ENCODE results near the gene GTF2B. TPM values are rescaled to one million over a fixed set of nuclear protein-coding genes. Genes with fewer than 3 reads are reported as not detected.

The GTF2B gene
- total and polyA plus RNA-seq, 9 of the 15 experiments (the other 6 are each of a cell fraction or from before 2014, with no cell fraction given) = 34.5 to 113 (median 66.0) TPM

- TF ChIP-seq TRIM24 (IDR thresholded peaks at IDR 0.05) = 0 out of 4 replicates have a peak, but pooled peaks of 1 of the 2 experiments have one; percentile 49
- peak; percentile 98 for TF ChIP-seq ZNF407 (IDR thresholded peaks at IDR 0.05; ENCODE audit: low read depth)
- peak; percentile 95 for TF ChIP-seq TFE3 (CRISPR knock-in tag; IDR thresholded peaks at IDR 0.05)
- TF ChIP-seq TOE1 (IDR thresholded peaks at IDR 0.05; ENCODE audit: borderline replicate concordance) = peak; percentile 97
- no peak for TF ChIP-seq TOE1 (CRISPR knock-in tag; IDR thresholded peaks at IDR 0.05; ENCODE audit: borderline replicate concordance, low read depth)
- TF ChIP-seq CBFA2T3 (IDR thresholded peaks at IDR 0.05) = no peak
- TF ChIP-seq CREB3L1 (IDR thresholded peaks at IDR 0.05; ENCODE audit: borderline replicate concordance, low read depth) = peak; percentile 82; the same call in 1 of the 2 replicates
- no peak for TF ChIP-seq ZNF668 (CRISPR knock-in tag; IDR thresholded peaks at IDR 0.05)
- peak; percentile 84; the same call in 1 of the 2 replicates for TF ChIP-seq ELF2 (CRISPR knock-in tag; IDR thresholded peaks at IDR 0.05)
- TF ChIP-seq POLR2H (tag; IDR thresholded peaks at IDR 0.05; ENCODE audit: low read depth) = peak; percentile 95
- TF ChIP-seq ZNF3 (CRISPR knock-in tag; IDR thresholded peaks at IDR 0.05) = no peak
- TF ChIP-seq NCOR1 (IDR thresholded peaks at IDR 0.05) = peak; percentile 64
- TF ChIP-seq MCM7 (IDR thresholded peaks at IDR 0.05) = no peak
- TF ChIP-seq PREB (CRISPR knock-in tag; IDR thresholded peaks at IDR 0.05) = no peak
- peak; percentile 35; the same call in 1 of the 2 replicates for TF ChIP-seq FOXM1 (IDR thresholded peaks at IDR 0.05; ENCODE audit: low read depth)
- TF ChIP-seq FOXM1 (CRISPR knock-in tag; IDR thresholded peaks at IDR 0.05; ENCODE audit: low read depth) = no peak
Observed at GRCh38 chr1:88891318-88891950, at the start of gene GTF2B (continued).

All from K562 (cell line).